ENCODE measurements around the gene C16orf74.

- TF ChIP-seq CTCF (optimal IDR thresholded peaks at IDR 0.05 in 1 of 3, IDR thresholded peaks at IDR 0.05 in 1 of 3, conservative IDR thresholded peaks at IDR 0.05 in 1 of 3; ENCODE audit: extremely low read depth in 1 of 3, insufficient read depth in 2 of 3, low read length in 3 of 3) (no peak), EZH2 (IDR thresholded peaks at IDR 0.05; ENCODE audit: low read length) (no peak)
These were observed 14.3 kb upstream of the C16orf74 start for GRCh38 chr16:85765211-85765610.

Measured in keratinocyte (primary cell).